Kidney tubule cell (primary cell): ENCODE results near the gene SMARCC1.

Experiments
- DNase-seq: peaks from one replicate; pipeline ENCODE4 v3.0.0-alpha.2; 2018; ENCODE audit warnings: low spot score

SMARCC1 gene

GRCh38 chr3:47701388-47701787 lies 80.3 kb downstream of the SMARCC1 start:
- DNase-seq: no peak

GRCh38 chr3:47692158-47692557 lies 89.5 kb downstream of the SMARCC1 start:
- DNase-seq: no peak

GRCh38 chr3:47688488-47688887 lies 93.2 kb downstream of the SMARCC1 start:
- no peak for DNase-seq

- DNase-seq: peak; percentile 12
Observed at GRCh38 chr3:47685037-47685436, 96.7 kb downstream of the SMARCC1 start.

GRCh38 chr3:47681016-47681415 lies 100.7 kb downstream of the SMARCC1 start:
- no peak for DNase-seq

GRCh38 chr3:47678446-47679338 lies 103.0 kb downstream of the SMARCC1 start:
- no peak for DNase-seq

- DNase-seq: peak; percentile 16
Observed at GRCh38 chr3:47669026-47669749, 112.5 kb downstream of the SMARCC1 start.

GRCh38 chr3:47666118-47666517 lies 115.6 kb downstream of the SMARCC1 start:
- no peak for DNase-seq

- peak; percentile 12 for DNase-seq
Observed at GRCh38 chr3:47664519-47664918, 117.2 kb downstream of the SMARCC1 start.

GRCh38 chr3:47663630-47664240 lies 118.0 kb downstream of the SMARCC1 start:
- DNase-seq: no peak

GRCh38 chr3:47661121-47661752 lies 120.5 kb downstream of the SMARCC1 start:
- peak; percentile 50 for DNase-seq

- no peak for DNase-seq
Observed at GRCh38 chr3:47658444-47658843, 123.2 kb downstream of the SMARCC1 start.

GRCh38 chr3:47652142-47652541 lies 129.6 kb downstream of the SMARCC1 start:
- DNase-seq: no peak

GRCh38 chr3:47650294-47650693 lies 131.4 kb downstream of the SMARCC1 start:
- no peak for DNase-seq

GRCh38 chr3:47647550-47647949 lies 134.1 kb downstream of the SMARCC1 start:
- no peak for DNase-seq

- no peak for DNase-seq
Observed at GRCh38 chr3:47646362-47646761, 135.3 kb downstream of the SMARCC1 start.

GRCh38 chr3:47645551-47645950 lies 136.1 kb downstream of the SMARCC1 start:
- DNase-seq: no peak

- no peak for DNase-seq
Observed at GRCh38 chr3:47643092-47643491, 138.6 kb downstream of the SMARCC1 start.

- DNase-seq: no peak
Observed at GRCh38 chr3:47641739-47642138, 140.0 kb downstream of the SMARCC1 start.

GRCh38 chr3:47636921-47637320 lies 144.8 kb downstream of the SMARCC1 start:
- DNase-seq: no peak

GRCh38 chr3:47636225-47636624 lies 145.5 kb downstream of the SMARCC1 start:
- DNase-seq: no peak

GRCh38 chr3:47635536-47635935 lies 146.2 kb downstream of the SMARCC1 start:
- no peak for DNase-seq
